ENCODE results near the gene LATS1.
"Not testable (repeated sequence)": the region's sequence is repeated elsewhere in the genome, so short reads cannot be mapped to it uniquely, and the experiment has no call there.

Gene LATS1

DNA sequence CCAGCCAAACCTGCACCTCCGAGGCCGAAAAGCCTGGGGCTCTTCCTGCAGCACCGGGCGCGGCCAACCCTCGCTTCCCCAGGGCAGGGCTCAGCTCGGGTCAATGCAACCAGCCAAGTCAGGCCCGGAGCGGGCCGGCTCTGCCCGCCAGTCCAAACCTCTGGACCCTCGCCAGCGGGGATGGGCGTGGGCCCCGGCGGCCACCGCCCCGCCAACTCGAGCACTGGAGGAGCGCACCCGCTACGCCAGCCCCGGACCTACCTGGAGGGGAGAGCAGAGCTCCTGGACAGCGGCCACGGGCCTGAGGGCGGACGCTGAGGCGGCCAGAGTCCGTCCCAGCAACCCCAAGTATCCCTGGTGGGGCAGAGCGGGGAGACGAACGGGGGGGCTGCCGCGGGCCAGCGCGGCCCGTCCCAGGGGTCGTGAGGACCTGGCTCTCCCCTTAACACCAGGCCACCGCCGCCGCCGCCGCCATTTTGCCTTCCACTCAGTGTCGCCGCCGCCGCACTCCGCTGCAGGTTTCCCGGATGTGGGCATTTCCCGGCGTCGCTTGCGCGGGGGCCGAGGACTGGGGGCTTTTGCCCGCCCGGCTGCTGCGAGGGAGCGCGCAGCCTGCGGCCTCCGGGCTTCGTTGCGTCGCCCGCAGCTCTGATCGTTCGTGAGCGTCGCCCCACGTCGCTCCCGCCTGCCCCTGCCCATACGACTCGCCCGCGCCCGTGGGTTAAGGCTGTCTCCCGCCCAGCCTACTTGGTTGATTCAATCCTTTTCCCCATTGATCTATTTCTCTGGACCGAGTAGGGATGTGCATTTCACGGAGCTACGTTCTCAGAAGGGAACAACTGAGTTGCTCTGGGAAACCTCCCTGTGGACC is at the start of gene LATS1:
TSS of gene LATS1 (minus strand) at position 514 of the 871 bp plus-strand sequence. CDS start 15,975 bp downstream, outside the sequence.
- H3K27me3 ChIP-seq (ENCODE audit: insufficient read depth, low read length), result no peaks in the 10 kb centered on the region
- H3K79me2 ChIP-seq (ENCODE audit: control insufficient read depth, insufficient read depth, low read length, unreplicated experiment), result peaks cover 55% of the 10 kb centered on the region
- peak within 1 kb of the TSS; percentile 88 for H3K27ac ChIP-seq (ENCODE audit: low read depth, low read length)

GRCh38 chr6:149766156-149766769 is 48.4 kb upstream of the LATS1 start:
- H3K27ac ChIP-seq (ENCODE audit: low read depth, low read length), result peak overlapping the region; percentile 78
- H3K27me3 ChIP-seq (ENCODE audit: insufficient read depth, low read length), result no peaks in the 10 kb centered on the region
- no peak overlapping the region for H2AFZ ChIP-seq (ENCODE audit: low read length, unreplicated experiment)
- peaks cover 66% of the 10 kb centered on the region for H3K79me2 ChIP-seq (ENCODE audit: control insufficient read depth, insufficient read depth, low read length, unreplicated experiment)
- peak overlapping the region; percentile 45 for H3K4me3 ChIP-seq (ENCODE audit: low read depth, low read length)
- H3K4me1 ChIP-seq (ENCODE audit: control insufficient read depth, insufficient read depth, low read length, unreplicated experiment), result peaks cover 33% of the 10 kb centered on the region
- H3K36me3 ChIP-seq (ENCODE audit: insufficient read depth, low read length), result peaks cover 27% of the 10 kb centered on the region

More for the DNA sequence above, at the start of gene LATS1:
- peak within 1 kb of the TSS; percentile 94 for H3K4me3 ChIP-seq (ENCODE audit: low read depth, low read length)
- peaks cover 3% of the 10 kb centered on the region for H3K4me1 ChIP-seq (ENCODE audit: control insufficient read depth, insufficient read depth, low read length, unreplicated experiment)
- H2AFZ ChIP-seq (ENCODE audit: low read length, unreplicated experiment), result peak within 1 kb of the TSS; percentile 95
- H3K36me3 ChIP-seq (ENCODE audit: insufficient read depth, low read length), result no peaks in the 10 kb centered on the region

GRCh38 chr6:149763866-149764265 is 46.0 kb upstream of the LATS1 start:
- Histone ChIP-seq H3K4me1 (ENCODE audit: control insufficient read depth, insufficient read depth, low read length, unreplicated experiment) (peaks cover 33% of the 10 kb centered on the region), H3K27ac (ENCODE audit: low read depth, low read length) (peak overlapping the region; percentile 72), H3K79me2 (ENCODE audit: control insufficient read depth, insufficient read depth, low read length, unreplicated experiment) (peaks cover 63% of the 10 kb centered on the region), H3K4me3 (ENCODE audit: low read depth, low read length) (peak overlapping the region; percentile 5; the same call in 1 of the 2 replicates), H2AFZ (ENCODE audit: low read length, unreplicated experiment) (no peak overlapping the region), H3K36me3 (ENCODE audit: insufficient read depth, low read length) (peaks cover 22% of the 10 kb centered on the region), H3K27me3 (ENCODE audit: insufficient read depth, low read length) (no peaks in the 10 kb centered on the region)

DNA sequence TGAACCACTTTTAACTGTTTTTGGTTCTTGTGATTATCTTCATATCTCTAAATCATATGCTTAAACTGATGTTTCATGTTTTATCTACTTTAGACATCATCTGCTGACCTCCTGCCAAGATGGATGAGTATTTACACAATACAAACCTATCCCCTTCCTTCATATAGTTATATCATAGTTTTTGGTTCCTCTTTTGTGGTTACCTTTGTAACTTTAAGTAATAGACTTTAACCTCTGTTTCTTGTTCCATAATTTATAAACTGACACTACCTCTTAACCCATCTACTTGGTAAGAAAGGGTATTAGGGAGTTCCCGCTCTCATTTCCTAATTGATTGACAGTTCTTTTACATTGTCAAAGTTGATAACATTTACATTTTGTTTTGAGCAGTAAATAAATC is 43.5 kb upstream of the LATS1 start:
- peaks cover 22% of the 10 kb centered on the region for H3K36me3 ChIP-seq (ENCODE audit: insufficient read depth, low read length)
- peaks cover 58% of the 10 kb centered on the region for H3K79me2 ChIP-seq (ENCODE audit: control insufficient read depth, insufficient read depth, low read length, unreplicated experiment)
- H3K4me3 ChIP-seq (ENCODE audit: low read depth, low read length), result no peak overlapping the region
- 0 out of 2 replicates have a peak overlapping the region, but pooled peaks have one; percentile 18 for H3K27ac ChIP-seq (ENCODE audit: low read depth, low read length)
- H3K27me3 ChIP-seq (ENCODE audit: insufficient read depth, low read length), result no peaks in the 10 kb centered on the region
- H2AFZ ChIP-seq (ENCODE audit: low read length, unreplicated experiment), result peak overlapping the region; percentile 19
- H3K4me1 ChIP-seq (ENCODE audit: control insufficient read depth, insufficient read depth, low read length, unreplicated experiment), result peaks cover 22% of the 10 kb centered on the region

GRCh38 chr6:149756261-149756636 is 38.3 kb upstream of the LATS1 start:
- no peak overlapping the region for H3K4me3 ChIP-seq (ENCODE audit: low read depth, low read length)
- no peak overlapping the region for H3K27ac ChIP-seq (ENCODE audit: low read depth, low read length)
- peaks cover 81% of the 10 kb centered on the region for H3K79me2 ChIP-seq (ENCODE audit: control insufficient read depth, insufficient read depth, low read length, unreplicated experiment)
- H3K27me3 ChIP-seq (ENCODE audit: insufficient read depth, low read length), result no peaks in the 10 kb centered on the region
- peaks cover 6% of the 10 kb centered on the region for H3K4me1 ChIP-seq (ENCODE audit: control insufficient read depth, insufficient read depth, low read length, unreplicated experiment)
- no peak overlapping the region for H2AFZ ChIP-seq (ENCODE audit: low read length, unreplicated experiment)
- H3K36me3 ChIP-seq (ENCODE audit: insufficient read depth, low read length), result 0 out of 2 replicates have a peak, but pooled peaks cover 4% of the 10 kb centered on the region

DNA sequence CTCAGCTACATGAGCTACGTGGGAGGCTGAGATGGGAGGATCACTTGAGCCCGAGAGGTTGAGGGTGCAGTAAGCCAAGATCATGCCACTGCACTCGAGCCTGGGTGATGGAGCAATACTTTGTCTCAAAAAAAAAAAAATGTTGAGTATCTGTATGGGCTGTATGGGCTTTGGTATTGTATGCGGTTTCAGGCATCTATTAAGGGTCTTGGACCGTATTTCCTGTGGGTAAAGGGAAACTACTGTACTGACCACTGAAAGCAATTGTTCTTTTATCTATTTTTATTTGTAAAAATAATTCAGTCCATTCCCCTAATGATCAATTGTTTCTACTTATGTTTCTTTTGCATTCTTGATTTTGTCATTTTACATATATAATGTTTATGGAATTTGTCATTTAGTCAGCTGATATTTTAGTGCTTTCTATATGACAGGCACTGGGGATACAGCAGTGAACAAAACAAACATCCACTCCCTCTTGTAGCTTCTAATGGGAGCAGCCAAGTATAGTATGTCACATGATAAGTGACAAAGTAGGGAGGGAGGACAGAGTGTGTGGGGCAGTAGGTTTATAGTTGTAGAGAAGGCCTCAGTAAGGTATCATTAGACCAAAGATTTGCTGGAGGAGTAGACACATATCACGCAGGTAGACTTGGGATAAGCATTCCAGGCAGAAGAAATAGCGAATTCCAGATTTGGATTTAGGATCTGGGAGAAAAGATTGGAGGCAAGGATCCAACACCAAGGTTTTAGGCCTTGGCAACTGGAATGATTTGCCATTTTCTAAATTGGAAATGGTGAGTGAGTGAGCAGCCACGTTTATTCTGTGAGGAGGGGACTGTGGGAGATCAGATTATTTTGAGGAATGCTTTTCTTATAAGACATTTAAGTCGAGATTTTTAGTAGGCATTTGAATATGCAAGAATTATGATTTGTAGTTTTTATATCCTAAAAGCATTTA is 37.7 kb upstream of the LATS1 start:
- no peak overlapping the region for H2AFZ ChIP-seq (ENCODE audit: low read length, unreplicated experiment)
- H3K36me3 ChIP-seq (ENCODE audit: insufficient read depth, low read length), result 0 out of 2 replicates have a peak, but pooled peaks cover 4% of the 10 kb centered on the region
- no peak overlapping the region for H3K27ac ChIP-seq (ENCODE audit: low read depth, low read length)
- H3K79me2 ChIP-seq (ENCODE audit: control insufficient read depth, insufficient read depth, low read length, unreplicated experiment), result peaks cover 83% of the 10 kb centered on the region
- no peaks in the 10 kb centered on the region for H3K27me3 ChIP-seq (ENCODE audit: insufficient read depth, low read length)
- peaks cover 6% of the 10 kb centered on the region for H3K4me1 ChIP-seq (ENCODE audit: control insufficient read depth, insufficient read depth, low read length, unreplicated experiment)
- H3K4me3 ChIP-seq (ENCODE audit: low read depth, low read length), result no peak overlapping the region

- no peak overlapping the region for H2AFZ ChIP-seq (ENCODE audit: low read length, unreplicated experiment)
Measured at GRCh38 chr6:149754548-149754947, 36.6 kb upstream of the LATS1 start.

DNA sequence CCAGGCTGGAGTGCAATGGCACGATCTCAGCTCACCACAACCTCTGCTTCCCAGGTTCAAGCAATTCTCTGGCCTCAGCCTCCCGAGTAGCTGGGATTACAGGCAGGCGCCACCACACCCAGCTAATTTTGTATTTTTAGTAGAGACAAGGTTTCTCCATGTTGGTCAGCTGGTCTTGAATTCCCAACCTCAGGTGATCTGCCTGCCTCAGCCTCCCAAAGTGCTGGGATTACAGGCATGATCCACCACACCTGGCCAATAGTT is 35.4 kb upstream of the LATS1 start:
- not testable (repeated sequence) for H3K27ac ChIP-seq (ENCODE audit: low read depth, low read length); H2AFZ ChIP-seq (ENCODE audit: low read length, unreplicated experiment); H3K4me1 ChIP-seq (ENCODE audit: control insufficient read depth, insufficient read depth, low read length, unreplicated experiment); H3K27me3 ChIP-seq (ENCODE audit: insufficient read depth, low read length); H3K36me3 ChIP-seq (ENCODE audit: insufficient read depth, low read length); H3K4me3 ChIP-seq (ENCODE audit: low read depth, low read length)
- H3K79me2 ChIP-seq (ENCODE audit: control insufficient read depth, insufficient read depth, low read length, unreplicated experiment), result peaks cover 79% of the 10 kb centered on the region

More at GRCh38 chr6:149754548-149754947, 36.6 kb upstream of the LATS1 start:
- Histone ChIP-seq H3K36me3 (ENCODE audit: insufficient read depth, low read length) (no peaks in the 10 kb centered on the region), H3K27ac (ENCODE audit: low read depth, low read length) (no peak overlapping the region), H3K4me3 (ENCODE audit: low read depth, low read length) (no peak overlapping the region), H3K27me3 (ENCODE audit: insufficient read depth, low read length) (no peaks in the 10 kb centered on the region), H3K79me2 (ENCODE audit: control insufficient read depth, insufficient read depth, low read length, unreplicated experiment) (peaks cover 84% of the 10 kb centered on the region), H3K4me1 (ENCODE audit: control insufficient read depth, insufficient read depth, low read length, unreplicated experiment) (peaks cover 6% of the 10 kb centered on the region)

GRCh38 chr6:149752600-149753373 is 34.9 kb upstream of the LATS1 start:
- H3K27ac ChIP-seq (ENCODE audit: low read depth, low read length), result peak overlapping the region; percentile 27; the same call in 1 of the 2 replicates
- no peak overlapping the region for H2AFZ ChIP-seq (ENCODE audit: low read length, unreplicated experiment)

GRCh38 chr6:149751920-149752319 is 34.0 kb upstream of the LATS1 start:
- H2AFZ ChIP-seq (ENCODE audit: low read length, unreplicated experiment); H3K27me3 ChIP-seq (ENCODE audit: insufficient read depth, low read length); H3K4me1 ChIP-seq (ENCODE audit: control insufficient read depth, insufficient read depth, low read length, unreplicated experiment); H3K4me3 ChIP-seq (ENCODE audit: low read depth, low read length); H3K36me3 ChIP-seq (ENCODE audit: insufficient read depth, low read length); H3K27ac ChIP-seq (ENCODE audit: low read depth, low read length): not testable (repeated sequence)
- H3K79me2 ChIP-seq (ENCODE audit: control insufficient read depth, insufficient read depth, low read length, unreplicated experiment), result peaks cover 70% of the 10 kb centered on the region

More at GRCh38 chr6:149752600-149753373, 34.9 kb upstream of the LATS1 start:
- Histone ChIP-seq H3K36me3 (ENCODE audit: insufficient read depth, low read length) (no peaks in the 10 kb centered on the region), H3K4me1 (ENCODE audit: control insufficient read depth, insufficient read depth, low read length, unreplicated experiment) (peaks cover 6% of the 10 kb centered on the region), H3K4me3 (ENCODE audit: low read depth, low read length) (peak overlapping the region; percentile 55), H3K79me2 (ENCODE audit: control insufficient read depth, insufficient read depth, low read length, unreplicated experiment) (peaks cover 77% of the 10 kb centered on the region), H3K27me3 (ENCODE audit: insufficient read depth, low read length) (no peaks in the 10 kb centered on the region)
